Activated naive CD4-positive, alpha-beta T cell treated with anti-CD3 and anti-CD28 coated beads for 36 hours (primary cell): ENCODE data around the gene HIVEP1. TPM values are rescaled to one million over a fixed set of nuclear protein-coding genes. Genes with fewer than 3 reads are reported as not detected.

Experiments
- CTCF ChIA-PET: fragments of 350-600 bp; sonication (Branson Sonifier 250); formaldehyde crosslinking; loops from one replicate; lab custom pipeline; 2021; ENCODE audit warnings: antibody characterized with exemption; lab: Charles Lee
- DNase-seq: peaks from one replicate; pipeline ENCODE4 v3.0.0-alpha.2; 2020
- H3K27ac Mint-ChIP-seq: one replicate; pipeline ENCODE4 v1.8.0; 2021; ENCODE audit warnings: mild to moderate bottlenecking, mixed read lengths
- H3K27me3 Mint-ChIP-seq: one replicate; pipeline ENCODE4 v1.8.0; 2021; ENCODE audit warnings: low read depth, mixed read lengths
- H3K36me3 Mint-ChIP-seq: one replicate; pipeline ENCODE4 v1.8.0; 2021; ENCODE audit warnings: low read depth, mixed read lengths
- H3K4me1 Mint-ChIP-seq: one replicate; pipeline ENCODE4 v1.8.0; 2021; ENCODE audit warnings: low read depth, mixed read lengths
- H3K4me3 Mint-ChIP-seq: one replicate; pipeline ENCODE4 v1.8.0; 2021; ENCODE audit warnings: mild to moderate bottlenecking, moderate library complexity, mixed read lengths
- H3K9me3 Mint-ChIP-seq: one replicate; pipeline ENCODE4 v1.8.0; 2021; ENCODE audit warnings: mixed read lengths
- intact Hi-C: fragments of 100-400 bp; cut with micrococcal nuclease; formaldehyde crosslinking; loops from one replicate; pipeline ENCODE4 v1.15.1; 2023
- total RNA-seq, 2 experiments: library from RNA; stranded (reverse); gene quantifications; one replicate each; pipeline ENCODE4 v1.2.3, GENCODE V29; 2021

HIVEP1 gene
- total RNA-seq, 2 experiments from 2014 or later = 43.6 to 47.9 TPM

DNA sequence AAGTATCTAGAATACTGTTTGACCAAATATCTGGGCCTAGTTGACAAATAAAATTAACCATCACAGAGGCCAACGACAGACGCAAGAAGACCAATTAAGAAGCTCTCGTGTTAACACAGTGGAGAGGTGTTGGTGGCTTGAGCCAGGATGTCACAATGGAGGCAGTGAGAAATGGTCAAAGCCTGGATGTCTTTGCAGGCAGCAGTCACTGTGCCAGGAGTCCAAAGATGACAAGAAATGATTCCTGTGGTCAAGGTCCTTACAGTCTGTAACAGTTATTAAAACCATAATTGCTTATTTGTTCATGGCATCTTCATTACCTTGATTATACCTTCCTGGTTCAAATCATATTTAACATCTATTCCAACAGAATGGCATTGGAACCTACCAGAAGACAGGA is 186.7 kb downstream of the HIVEP1 start:
- H3K4me3 Mint-ChIP-seq = no peak overlapping the region
- no peaks in the 10 kb centered on the region for H3K36me3 Mint-ChIP-seq
- H3K4me1 Mint-ChIP-seq = no peaks in the 10 kb centered on the region
- intact Hi-C loops = no loop called here
- DNase-seq = no peak
- no peaks in the 10 kb centered on the region for H3K9me3 Mint-ChIP-seq
- CTCF ChIA-PET = no interaction called here
- no peak overlapping the region for H3K27ac Mint-ChIP-seq
- H3K27me3 Mint-ChIP-seq = no peaks in the 10 kb centered on the region

DNA sequence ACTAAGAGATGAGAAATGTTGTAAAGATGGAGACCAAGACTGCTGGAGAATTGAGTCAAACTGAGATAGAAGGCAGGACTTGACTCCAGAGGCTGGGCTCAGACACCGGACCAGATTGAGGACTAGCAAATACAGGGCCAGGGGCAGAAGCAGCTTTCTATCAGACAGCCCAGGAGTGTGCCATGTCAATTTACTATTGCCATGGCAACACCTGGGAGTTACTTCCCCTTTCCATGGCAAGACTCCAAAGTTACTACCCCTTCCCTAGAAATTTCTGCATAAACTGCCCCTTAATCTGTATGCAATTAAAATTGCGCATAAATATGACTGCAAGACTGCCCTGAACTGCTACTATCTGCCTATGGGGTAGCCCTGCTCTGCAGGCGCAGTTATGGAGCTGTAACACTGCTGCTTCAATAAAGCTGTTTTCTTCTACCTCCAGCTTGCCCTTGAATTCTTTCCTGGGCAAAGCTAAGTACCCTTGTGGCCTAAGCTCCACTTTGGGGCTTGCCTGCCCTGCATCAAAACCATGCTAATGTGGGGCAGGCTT is 188.0 kb downstream of the HIVEP1 start:
- CTCF ChIA-PET = no interaction called here
- no peaks in the 10 kb centered on the region for H3K9me3 Mint-ChIP-seq
- no peaks in the 10 kb centered on the region for H3K36me3 Mint-ChIP-seq
- H3K4me3 Mint-ChIP-seq = no peak overlapping the region
- H3K27ac Mint-ChIP-seq = no peak overlapping the region
- no peaks in the 10 kb centered on the region for H3K4me1 Mint-ChIP-seq
- H3K27me3 Mint-ChIP-seq = no peaks in the 10 kb centered on the region
- intact Hi-C loops = no loop called here
- no peak for DNase-seq

DNA sequence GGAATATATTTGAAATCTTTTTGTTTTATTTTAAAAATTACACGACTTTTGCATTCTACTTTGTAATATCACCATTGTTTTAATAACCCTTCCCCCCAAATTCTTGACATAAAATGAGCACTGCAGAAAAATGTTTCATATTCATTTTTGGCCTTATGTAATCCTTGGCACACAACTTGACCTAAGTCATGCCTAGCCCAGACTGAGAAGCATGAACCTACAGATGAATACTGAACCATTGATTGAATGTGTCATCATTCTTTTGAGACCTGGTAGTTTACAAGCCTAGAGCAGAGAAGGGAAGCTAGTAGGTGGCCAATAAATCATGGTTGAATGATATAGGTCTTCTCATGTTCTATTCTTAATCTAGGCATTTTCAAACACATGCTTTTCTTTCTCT is 188.6 kb downstream of the HIVEP1 start:
- Mint-ChIP-seq H3K27me3 (no peaks in the 10 kb centered on the region), H3K4me3 (no peak overlapping the region), H3K27ac (no peak overlapping the region), H3K4me1 (no peaks in the 10 kb centered on the region), H3K9me3 (no peaks in the 10 kb centered on the region), H3K36me3 (no peaks in the 10 kb centered on the region)
- DNase-seq = no peak
- intact Hi-C loops = no loop called here
- CTCF ChIA-PET = no interaction called here

DNA sequence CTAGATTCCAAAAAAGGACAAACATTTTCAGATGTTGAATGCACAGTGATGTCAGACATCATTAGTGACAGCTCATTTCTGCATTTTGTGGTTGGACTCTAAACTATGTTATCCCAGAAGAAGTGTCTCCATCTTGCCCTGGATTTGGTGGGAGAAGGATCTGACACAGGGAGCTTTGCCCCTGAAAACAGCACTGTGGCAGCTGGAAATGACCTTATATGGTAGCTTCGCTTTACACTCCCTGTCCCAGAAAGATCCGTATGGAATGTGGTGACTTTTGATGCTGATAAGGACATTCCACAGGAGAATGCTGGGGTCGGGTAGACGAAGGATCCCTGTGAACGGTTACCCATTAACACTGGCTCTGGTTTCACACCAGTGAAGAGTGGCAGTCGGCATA is 190.9 kb downstream of the HIVEP1 start:
- intact Hi-C loops = no loop called here
- no peak overlapping the region for H3K4me3 Mint-ChIP-seq
- no peaks in the 10 kb centered on the region for H3K9me3 Mint-ChIP-seq
- CTCF ChIA-PET = no interaction called here
- H3K27ac Mint-ChIP-seq = no peak overlapping the region
- H3K27me3 Mint-ChIP-seq = no peaks in the 10 kb centered on the region
- H3K4me1 Mint-ChIP-seq = peaks cover 5% of the 10 kb centered on the region
- H3K36me3 Mint-ChIP-seq = no peaks in the 10 kb centered on the region
- no peak for DNase-seq

DNA sequence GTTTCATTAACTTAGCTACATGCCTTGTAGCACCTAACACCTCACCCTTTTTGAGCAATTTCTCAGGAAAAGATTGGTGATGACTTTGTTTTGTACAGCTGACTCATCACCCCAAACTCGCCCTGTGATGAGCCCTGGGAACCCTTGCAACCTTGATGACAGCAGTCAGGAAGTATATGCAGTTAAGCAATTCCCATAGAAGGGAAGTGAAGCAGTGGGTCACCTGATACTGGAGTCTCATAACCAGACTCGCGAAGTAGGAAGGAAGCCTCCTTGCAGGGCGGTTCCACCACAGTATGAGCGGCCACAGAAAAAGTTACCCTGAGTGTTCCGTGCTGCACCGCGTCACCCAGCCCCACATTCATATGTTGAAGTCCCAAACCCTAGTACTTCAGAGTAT is 196.1 kb downstream of the HIVEP1 start:
- DNase-seq = peak; percentile 29
- intact Hi-C loops = no loop called here
- CTCF ChIA-PET = no interaction called here

DNA sequence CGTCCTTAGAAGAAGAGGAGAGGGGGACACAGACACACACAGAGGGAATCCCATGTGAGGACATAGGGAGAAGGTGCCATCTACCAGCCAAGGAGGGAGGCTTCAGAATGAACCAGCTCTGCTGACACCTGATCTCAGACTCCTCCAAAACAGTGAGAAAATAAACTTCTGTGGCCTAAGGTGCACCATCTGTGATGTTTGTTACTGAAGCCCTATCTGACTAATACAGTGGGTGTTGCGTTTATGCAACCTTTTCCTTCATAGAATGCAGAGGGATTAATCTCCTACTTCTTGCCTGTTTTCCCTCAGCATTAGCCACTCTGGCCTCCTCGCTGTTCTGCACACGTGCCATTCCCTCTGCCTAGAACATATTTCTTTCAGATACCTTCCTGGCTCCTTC is 196.6 kb downstream of the HIVEP1 start:
- H3K27ac Mint-ChIP-seq = no peak overlapping the region
- no peaks in the 10 kb centered on the region for H3K36me3 Mint-ChIP-seq
- no peak for DNase-seq
- H3K9me3 Mint-ChIP-seq = no peaks in the 10 kb centered on the region
- peaks cover 10% of the 10 kb centered on the region for H3K4me1 Mint-ChIP-seq
- CTCF ChIA-PET = no interaction called here
- H3K4me3 Mint-ChIP-seq = no peak overlapping the region
- intact Hi-C loops = no loop called here
- H3K27me3 Mint-ChIP-seq = no peaks in the 10 kb centered on the region

More for the DNA sequence above, 196.1 kb downstream of the HIVEP1 start:
- H3K4me3 Mint-ChIP-seq = no peak overlapping the region
- H3K4me1 Mint-ChIP-seq = peaks cover 10% of the 10 kb centered on the region
- H3K9me3 Mint-ChIP-seq = no peaks in the 10 kb centered on the region
- no peaks in the 10 kb centered on the region for H3K36me3 Mint-ChIP-seq
- H3K27ac Mint-ChIP-seq = no peak overlapping the region
- no peaks in the 10 kb centered on the region for H3K27me3 Mint-ChIP-seq

Other genes with a start within 250 kb of the HIVEP1 start
- gene ADTRP, start 233.5 kb upstream of the HIVEP1 start, total RNA-seq = 10 to 100 TPM; 49.4 to 52.1 TPM